Measurements from ENCODE around the gene KLF11. TPM values are rescaled to one million over a fixed set of nuclear protein-coding genes. Genes with fewer than 3 reads are reported as not detected.
"Not testable (repeated sequence)": the region's sequence is repeated elsewhere in the genome, so short reads cannot be mapped to it uniquely, and the experiment has no call there.

The KLF11 gene
- total RNA-seq, 2 experiments from 2014 or later, result 26.7 to 29.6 TPM

- Histone ChIP-seq H3K36me3 (ENCODE audit: insufficient read depth, low read length) (no peaks in the 10 kb centered on the region), H3K4me3 (ENCODE audit: low read length) (peak overlapping the region; percentile 46), H3K9me3 (ENCODE audit: control insufficient read depth in 1 of 2, insufficient read depth in 1 of 2, low read length in 2 of 2) (no peaks in the 10 kb centered on the region), H3K27me3 (ENCODE audit: control insufficient read depth in 1 of 2, insufficient read depth in 2 of 2, low read length in 2 of 2) (no peaks in the 10 kb centered on the region), H3K27ac (ENCODE audit: low read depth in 1 of 2, low read length in 2 of 2) (peak overlapping the region; percentile 43 to 59), H3K4me1 (ENCODE audit: insufficient read depth, low read length) (peaks cover 27% of the 10 kb centered on the region)
- DNase-seq (peak in 9 of 14 experiments; percentile 18 to 80 (median 42)), ATAC-seq (ENCODE audit: poor library complexity) (peak; percentile 83)
- no peak overlapping the region for H3K4me3 Mint-ChIP-seq
- POLR2A ChIA-PET, result interaction anchor here (1.0 to 2.4 kb wide), 3 partner anchors 9 to 419 kb away, joined by 3 to 17 read pairs (median 4); partner anchors contain the start of genes KLF11 and ODC1
- H3K27me3 Mint-ChIP-seq, result no peaks in the 10 kb centered on the region
- H3K4me1 Mint-ChIP-seq (ENCODE audit: low read depth), result peaks cover 18% of the 10 kb centered on the region
- no peak overlapping the region for H3K27ac Mint-ChIP-seq
- no peak for TF ChIP-seq CTCF (IDR thresholded peaks at IDR 0.05)
- H3K36me3 Mint-ChIP-seq (ENCODE audit: low read depth), result no peaks in the 10 kb centered on the region
- intact Hi-C loops (cut with DNase I, micrococcal nuclease), result no loop called here
- CTCF ChIA-PET, result interaction anchor here (3.0 kb wide), 1 partner anchor 19 kb away, joined by 17 read pairs; no protein-coding TSS in a partner anchor
- no peaks in the 10 kb centered on the region for H3K9me3 Mint-ChIP-seq
Observed at GRCh38 chr2:10028988-10029874, 14.1 kb upstream of the KLF11 start.

- no peak for ATAC-seq (ENCODE audit: poor library complexity)
- Mint-ChIP-seq H3K27me3 (no peaks in the 10 kb centered on the region), H3K27ac (no peak overlapping the region)
Observed at GRCh38 chr2:10029875-10030223, 13.5 kb upstream of the KLF11 start.

GRCh38 chr2:10030311-10030736 lies 13.0 kb upstream of the KLF11 start:
- Mint-ChIP-seq H3K4me1 (ENCODE audit: low read depth) (peaks cover 18% of the 10 kb centered on the region), H3K4me3 (no peak overlapping the region), H3K27me3 (no peaks in the 10 kb centered on the region), H3K27ac (no peak overlapping the region), H3K9me3 (no peaks in the 10 kb centered on the region), H3K36me3 (ENCODE audit: low read depth) (no peaks in the 10 kb centered on the region)
- ChIA-PET POLR2A (interaction anchor here (2.4 kb wide), 1 partner anchor 13 kb away, joined by 17 read pairs; the partner anchor contains the start of gene KLF11), CTCF (interaction anchor here (3.0 kb wide), 1 partner anchor 18 kb away, joined by 17 read pairs; no protein-coding TSS in a partner anchor)
- TF ChIP-seq CTCF (IDR thresholded peaks at IDR 0.05), result no peak
- ATAC-seq (ENCODE audit: poor library complexity) (no peak), DNase-seq (no peak)
- H3K4me3 ChIP-seq (ENCODE audit: low read length), result no peak overlapping the region
- H3K36me3 ChIP-seq (ENCODE audit: insufficient read depth, low read length), result no peaks in the 10 kb centered on the region
- no peaks in the 10 kb centered on the region for H3K9me3 ChIP-seq (ENCODE audit: control insufficient read depth in 1 of 2, insufficient read depth in 1 of 2, low read length in 2 of 2)
- no peaks in the 10 kb centered on the region for H3K27me3 ChIP-seq (ENCODE audit: control insufficient read depth in 1 of 2, insufficient read depth in 2 of 2, low read length in 2 of 2)
- intact Hi-C loops (cut with DNase I, micrococcal nuclease), result no loop called here
- H3K4me1 ChIP-seq (ENCODE audit: insufficient read depth, low read length), result peaks cover 33% of the 10 kb centered on the region
- no peak overlapping the region for H3K27ac ChIP-seq (ENCODE audit: low read depth in 1 of 2, low read length in 2 of 2)

More at GRCh38 chr2:10029875-10030223, 13.5 kb upstream of the KLF11 start:
- peak overlapping the region in 1 of 2 donors; percentile 59 for H3K27ac ChIP-seq (ENCODE audit: low read depth in 1 of 2, low read length in 2 of 2)
- no peaks in the 10 kb centered on the region for H3K9me3 ChIP-seq (ENCODE audit: control insufficient read depth in 1 of 2, insufficient read depth in 1 of 2, low read length in 2 of 2)
- peaks cover 18% of the 10 kb centered on the region for H3K4me1 Mint-ChIP-seq (ENCODE audit: low read depth)
- H3K36me3 Mint-ChIP-seq (ENCODE audit: low read depth), result no peaks in the 10 kb centered on the region
- H3K4me1 ChIP-seq (ENCODE audit: insufficient read depth, low read length), result peaks cover 29% of the 10 kb centered on the region
- H3K4me3 Mint-ChIP-seq, result no peak overlapping the region
- peak overlapping the region; percentile 46 for H3K4me3 ChIP-seq (ENCODE audit: low read length)
- no peak for TF ChIP-seq CTCF (IDR thresholded peaks at IDR 0.05)
- ChIA-PET POLR2A (interaction anchor here (1.4 to 2.4 kb wide), 2 partner anchors 10 to 14 kb away, joined by 4 to 17 read pairs; partner anchors contain the start of gene KLF11), CTCF (interaction anchor here (3.0 kb wide), 1 partner anchor 19 kb away, joined by 17 read pairs; no protein-coding TSS in a partner anchor)
- DNase-seq, result no peak
- no peaks in the 10 kb centered on the region for H3K9me3 Mint-ChIP-seq
- no peaks in the 10 kb centered on the region for H3K36me3 ChIP-seq (ENCODE audit: insufficient read depth, low read length)
- intact Hi-C loops (cut with DNase I, micrococcal nuclease), result no loop called here
- H3K27me3 ChIP-seq (ENCODE audit: control insufficient read depth in 1 of 2, insufficient read depth in 2 of 2, low read length in 2 of 2), result no peaks in the 10 kb centered on the region

GRCh38 chr2:10030798-10031197 lies 12.6 kb upstream of the KLF11 start:
- H3K4me1 Mint-ChIP-seq (ENCODE audit: low read depth), result peaks cover 18% of the 10 kb centered on the region
- H3K27me3 ChIP-seq (ENCODE audit: control insufficient read depth in 1 of 2, insufficient read depth in 2 of 2, low read length in 2 of 2); H3K27ac Mint-ChIP-seq; H3K4me3 ChIP-seq (ENCODE audit: low read length); H3K4me3 Mint-ChIP-seq; H3K36me3 ChIP-seq (ENCODE audit: insufficient read depth, low read length); DNase-seq; H3K9me3 ChIP-seq (ENCODE audit: control insufficient read depth in 1 of 2, insufficient read depth in 1 of 2, low read length in 2 of 2); intact Hi-C loops (cut with DNase I, micrococcal nuclease); ATAC-seq (ENCODE audit: poor library complexity); H3K27me3 Mint-ChIP-seq; H3K27ac ChIP-seq (ENCODE audit: low read depth in 1 of 2, low read length in 2 of 2); H3K9me3 Mint-ChIP-seq; H3K36me3 Mint-ChIP-seq (ENCODE audit: low read depth): not testable (repeated sequence)
- H3K4me1 ChIP-seq (ENCODE audit: insufficient read depth, low read length), result peaks cover 38% of the 10 kb centered on the region
- ChIA-PET POLR2A (interaction anchor here (0.7 kb wide), 1 partner anchor 633 kb away, joined by 4 read pairs; no protein-coding TSS in a partner anchor), CTCF (interaction anchor here (3.0 kb wide), 1 partner anchor 18 kb away, joined by 17 read pairs; no protein-coding TSS in a partner anchor)

Measured in CD4-positive, alpha-beta T cell (primary cell).